OCI-LY7 (cell line): ENCODE measurements around the gene IDE.

ENCODE experiments used
- EZH2phosphoT487 ChIP-seq: fragments of 200-600 bp; sonication (generic); IDR thresholded peaks from 2 replicates; pipeline ENCODE4 v1.6.1; 2018; ENCODE audit warnings: low read depth, borderline replicate concordance, mild to moderate bottlenecking, mixed run types, antibody characterized with exemption, low read length, moderate library complexity, mixed read lengths
- TF ChIP-seq, protein P1 (sequence below): fragments of 200-600 bp; sonication (generic); conservative IDR thresholded peaks from 2 replicates; pipeline ENCODE4 v1.5.1; 2014; ENCODE audit warnings: mild to moderate bottlenecking, antibody characterized with exemption, low read length, moderate library complexity, mixed read lengths

DNA sequence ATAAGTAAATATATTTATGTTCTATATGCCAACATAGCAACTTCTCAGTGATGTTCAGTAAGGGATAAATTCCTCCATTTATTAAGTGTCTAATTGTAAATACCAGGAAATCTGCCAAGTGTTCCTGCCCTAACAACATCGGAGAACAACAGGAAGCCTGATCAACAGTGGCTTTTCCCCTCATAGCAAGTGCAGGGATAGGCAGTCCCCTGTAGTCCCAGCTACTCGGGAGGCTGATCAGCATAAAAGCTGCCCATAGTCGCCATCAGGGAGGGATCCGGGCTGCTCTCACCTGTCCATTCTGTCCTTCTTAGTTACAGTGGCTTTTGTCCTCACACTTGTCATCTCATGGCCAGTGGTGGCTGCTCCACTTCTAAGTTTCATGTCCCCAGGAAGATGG, 141.3 kb downstream of the IDE start:
- TF ChIP-seq, protein P1, sequence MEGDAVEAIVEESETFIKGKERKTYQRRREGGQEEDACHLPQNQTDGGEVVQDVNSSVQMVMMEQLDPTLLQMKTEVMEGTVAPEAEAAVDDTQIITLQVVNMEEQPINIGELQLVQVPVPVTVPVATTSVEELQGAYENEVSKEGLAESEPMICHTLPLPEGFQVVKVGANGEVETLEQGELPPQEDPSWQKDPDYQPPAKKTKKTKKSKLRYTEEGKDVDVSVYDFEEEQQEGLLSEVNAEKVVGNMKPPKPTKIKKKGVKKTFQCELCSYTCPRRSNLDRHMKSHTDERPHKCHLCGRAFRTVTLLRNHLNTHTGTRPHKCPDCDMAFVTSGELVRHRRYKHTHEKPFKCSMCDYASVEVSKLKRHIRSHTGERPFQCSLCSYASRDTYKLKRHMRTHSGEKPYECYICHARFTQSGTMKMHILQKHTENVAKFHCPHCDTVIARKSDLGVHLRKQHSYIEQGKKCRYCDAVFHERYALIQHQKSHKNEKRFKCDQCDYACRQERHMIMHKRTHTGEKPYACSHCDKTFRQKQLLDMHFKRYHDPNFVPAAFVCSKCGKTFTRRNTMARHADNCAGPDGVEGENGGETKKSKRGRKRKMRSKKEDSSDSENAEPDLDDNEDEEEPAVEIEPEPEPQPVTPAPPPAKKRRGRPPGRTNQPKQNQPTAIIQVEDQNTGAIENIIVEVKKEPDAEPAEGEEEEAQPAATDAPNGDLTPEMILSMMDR: no peak
- TF ChIP-seq EZH2phosphoT487: no peak
